HL-60 (cell line): ENCODE data around the gene KRCC1.

ENCODE experiments used
- CTCF ChIP-seq: IDR thresholded peaks from one replicate; pipeline ENCODE4 v1.5.1; 2011; ENCODE audit warnings: low read length, control low read depth, inconsistent platforms; ENCODE audit not compliant: insufficient read depth
- POLR2AphosphoS5 ChIP-seq: IDR thresholded peaks from 2 replicates; pipeline ENCODE4 v1.6.1; 2012; ENCODE audit warnings: low read depth
- REST ChIP-seq: IDR thresholded peaks from 2 replicates; pipeline ENCODE4 v1.6.1; 2012; ENCODE audit warnings: low read depth; ENCODE audit not compliant: insufficient replicate concordance

- TF ChIP-seq CTCF (no peak), POLR2AphosphoS5 (no peak), REST (no peak)
These were observed 6.0 kb downstream of the KRCC1 start for GRCh38 chr2:88049622-88050021.
